K562 (cell line): ENCODE data around the gene ZNF689. TPM values are rescaled to one million over a fixed set of nuclear protein-coding genes. Genes with fewer than 3 reads are reported as not detected.

Experiments used
- CBX2 ChIP-seq: fragments of 200-600 bp; sonication (generic); IDR thresholded peaks from one replicate; pipeline ENCODE4 v1.6.1; 2012; ENCODE audit warnings: mild to moderate bottlenecking, low read length, inconsistent platforms; ENCODE audit not compliant: insufficient read depth, poor library complexity, severe bottlenecking
- CHD7 ChIP-seq: fragments of 200-600 bp; sonication (generic); IDR thresholded peaks from one replicate; pipeline ENCODE4 v1.6.1; 2012; ENCODE audit warnings: mild to moderate bottlenecking, low read depth, low read length, inconsistent platforms
- polyA plus RNA-seq, 8 experiments: library from polyadenylated mRNA; depleted of rRNA in 4 of 8; stranded (reverse) in 5 of 8; unstranded in 3 of 8; fragments of >200 nt; fragmentation: Nextera tagmentation in 2 of 8; fragmentation: Illumina TruSeq in 1 of 8; extraction: Ambion mirVana in 2 of 8; extraction: Trizol in 1 of 8; gene quantifications; 2 replicates each; pipeline versions ENCODE4 v1.2.1 to v1.2.3, GENCODE V29; 2011 to 2014; ENCODE audit warnings: inconsistent platforms in 1 of 8, missing spikeins in 1 of 8
- total RNA-seq, 7 experiments: library from RNA; depleted of rRNA in 6 of 7; stranded (reverse); fragments of >200 nt in 6 of 7; fragmentation: Illumina TruSeq in 2 of 7; extraction: Trizol in 2 of 7; gene quantifications; 2 replicates each; pipeline versions ENCODE4 v1.2.1 to v1.2.3, GENCODE V29; 2011 to 2021; ENCODE audit warnings: low replicate concordance in 1 of 7

The ZNF689 gene
- total and polyA plus RNA-seq, 9 of the 15 experiments (the other 6 are each of a cell fraction or from before 2014, with no cell fraction given), result 5.4 to 15.4 (median 10.8) TPM

GRCh38 chr16:30557957-30558788 is 52.0 kb downstream of the ZNF689 start, which contains the start of gene ZNF764 (continued):
- TF ChIP-seq CHD7 (no peak), CBX2 (no peak)
